Stimulated activated naive CD8-positive, alpha-beta T cell treated with anti-CD3 and anti-CD28 coated beads, Interleukin-15, Interleukin-2, amounts not matched to agents 100 U/mL and 50 U/mL, for 24 hours (primary cell): Measurements from ENCODE around the gene LAMA2.

Experiments
- ATAC-seq: fragments of 150-1000 bp; cut with Tn5 transposase; one replicate; pipeline ENCODE4 v1.10.0; 2021
- DNase-seq: peaks from one replicate; pipeline ENCODE4 v3.0.0; 2021

The LAMA2 gene

GRCh38 chr6:129525055-129525454, 642.1 kb downstream of the LAMA2 start:
- no peak for DNase-seq

DNA sequence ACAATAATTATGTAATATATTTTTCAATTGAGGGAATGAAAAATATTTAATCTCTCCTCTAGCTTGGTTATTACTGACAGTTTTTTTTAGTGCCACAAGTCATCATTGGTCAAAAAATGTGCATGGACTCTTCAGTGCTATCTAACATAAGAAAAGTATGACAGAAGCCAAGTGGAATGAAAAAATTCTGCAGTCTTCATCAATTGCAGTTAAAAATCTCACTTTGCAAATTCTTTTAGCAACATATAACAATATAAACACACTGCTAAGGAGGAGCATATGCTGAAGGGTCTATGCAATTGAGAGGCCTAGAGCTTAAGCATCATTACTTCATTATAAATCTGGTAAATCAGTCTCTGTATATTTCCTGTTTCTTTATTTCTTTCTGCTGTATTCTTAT, 652.0 kb downstream of the LAMA2 start:
- no peak for DNase-seq
- no peak for ATAC-seq

More at GRCh38 chr6:129525055-129525454, 642.1 kb downstream of the LAMA2 start:
- no peak for ATAC-seq

DNA sequence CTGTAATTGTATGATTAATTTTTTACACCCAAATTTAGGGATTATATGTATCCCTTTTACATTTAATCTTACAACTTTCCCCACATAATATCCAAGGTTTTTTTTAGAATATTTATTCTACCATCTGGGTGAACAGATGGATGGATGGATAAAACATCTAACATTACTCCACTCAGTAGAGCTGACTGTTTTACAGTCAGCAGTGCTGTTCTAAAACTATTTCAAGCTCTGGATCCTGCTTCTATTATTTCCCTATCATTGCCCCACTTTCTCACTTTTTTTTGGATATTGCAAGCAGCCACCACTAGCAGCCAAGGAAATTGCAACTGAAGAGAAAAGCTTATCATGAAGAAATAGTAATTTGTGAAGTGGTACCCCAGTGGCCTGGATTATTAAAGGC, 653.3 kb downstream of the LAMA2 start:
- DNase-seq (no peak), ATAC-seq (no peak)

- no peak for ATAC-seq
- no peak for DNase-seq
Measured at GRCh38 chr6:129539032-129539431, 656.1 kb downstream of the LAMA2 start.

DNA sequence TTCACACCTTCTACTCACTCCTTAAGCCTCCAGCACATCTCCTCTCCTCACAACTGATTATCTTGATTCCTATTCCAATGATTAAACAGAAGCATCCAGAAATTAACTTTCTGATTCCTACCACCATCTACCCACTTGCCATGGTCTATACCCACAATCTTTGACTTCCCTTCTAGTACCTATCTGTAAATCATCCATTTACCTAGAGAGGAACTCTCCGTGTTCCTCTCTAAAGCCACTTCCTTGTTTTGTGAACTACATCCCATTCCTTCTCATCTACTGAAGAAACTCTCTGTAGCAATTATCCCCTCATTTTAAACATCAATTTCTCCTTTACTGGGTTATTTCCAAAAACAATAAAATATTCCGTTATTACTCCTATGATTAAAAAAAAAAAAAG, 659.8 kb downstream of the LAMA2 start:
- DNase-seq, result no peak
- ATAC-seq, result no peak

DNA sequence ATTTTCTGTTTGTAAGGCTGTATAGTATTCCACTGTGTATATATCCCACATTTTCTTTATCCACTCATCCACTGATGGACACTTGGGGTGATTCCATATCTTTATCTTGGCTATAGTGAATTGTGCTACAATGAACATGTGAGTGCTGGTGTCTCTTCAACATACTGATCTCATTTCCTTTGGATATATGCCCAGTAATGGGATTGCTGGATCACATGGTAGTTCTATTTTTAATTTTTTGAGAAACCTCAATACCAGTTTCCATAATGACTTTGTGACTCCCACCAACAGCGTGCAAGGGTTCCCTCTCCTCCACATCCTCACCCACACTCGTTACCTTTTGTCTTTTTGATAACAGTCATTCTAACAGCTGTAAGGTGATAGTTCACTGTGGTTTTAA, 661.0 kb downstream of the LAMA2 start:
- ATAC-seq, result no peak
- no peak for DNase-seq

- ATAC-seq, result no peak
Measured at GRCh38 chr6:129544892-129545612, 662.1 kb downstream of the LAMA2 start.

DNA sequence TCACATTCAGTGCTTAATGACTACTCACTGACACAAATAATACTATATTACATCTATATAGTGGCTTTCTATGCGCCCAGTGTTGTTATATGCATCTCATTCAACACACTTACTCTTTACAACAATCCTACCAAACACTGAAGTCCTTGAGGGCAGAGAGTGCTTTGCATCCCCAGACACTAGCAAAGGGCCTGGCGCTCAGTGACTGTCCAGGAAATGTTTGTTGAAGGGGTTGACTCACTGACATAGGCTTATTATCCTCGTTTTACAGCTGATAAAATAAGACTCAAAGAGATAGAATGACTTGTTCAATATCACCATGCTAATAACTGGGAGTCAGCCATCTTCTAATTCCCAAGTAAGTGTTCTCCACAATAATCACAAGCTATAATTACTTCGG, 663.8 kb downstream of the LAMA2 start:
- ATAC-seq (no peak), DNase-seq (no peak)

More at GRCh38 chr6:129544892-129545612, 662.1 kb downstream of the LAMA2 start:
- DNase-seq, result no peak

- no peak for DNase-seq
Measured at GRCh38 chr6:129551486-129551885, 668.5 kb downstream of the LAMA2 start.

DNA sequence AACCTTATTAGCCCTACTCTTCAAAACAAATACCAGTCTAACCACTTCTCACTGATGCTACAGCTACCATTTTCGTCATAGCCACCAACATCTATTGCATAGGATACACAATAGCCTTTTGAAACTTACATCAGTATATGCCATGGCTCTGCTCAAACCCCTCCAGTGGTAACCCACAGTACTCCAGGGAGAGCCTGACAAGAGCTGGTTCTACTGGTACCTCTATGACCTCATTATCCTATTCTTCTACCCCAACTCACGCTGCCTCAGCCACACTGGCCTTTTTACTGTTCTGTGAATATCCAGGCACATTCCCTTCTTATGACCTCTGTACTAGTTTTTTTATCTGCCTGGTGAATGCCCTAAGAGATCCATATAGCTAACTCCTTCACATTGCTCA, 669.5 kb downstream of the LAMA2 start:
- DNase-seq (no peak), ATAC-seq (no peak)

More at GRCh38 chr6:129551486-129551885, 668.5 kb downstream of the LAMA2 start:
- ATAC-seq, result no peak

GRCh38 chr6:129555206-129555832, 672.4 kb downstream of the LAMA2 start:
- DNase-seq, result no peak

GRCh38 chr6:129558248-129558647, 675.3 kb downstream of the LAMA2 start:
- ATAC-seq (no peak), DNase-seq (no peak)

More at GRCh38 chr6:129555206-129555832, 672.4 kb downstream of the LAMA2 start:
- no peak for ATAC-seq

- DNase-seq (no peak), ATAC-seq (no peak)
Measured at GRCh38 chr6:129565366-129565765, 682.4 kb downstream of the LAMA2 start.

GRCh38 chr6:129565811-129566210, 682.9 kb downstream of the LAMA2 start:
- DNase-seq, result no peak
- ATAC-seq, result no peak
